Measurements from ENCODE around the gene ANKRD1.
"Not testable (repeated sequence)": the region's sequence is repeated elsewhere in the genome, so short reads cannot be mapped to it uniquely, and the experiment has no call there.

ANKRD1 gene

GRCh38 chr10:90920986-90921666, at the start of gene ANKRD1:
Gene ANKRD1, minus strand, starts transcription at chr10:90921087. Its CDS starts 60 bp downstream, at chr10:90921027.
- no peak for DNase-seq (ENCODE audit: low spot score)

GRCh38 chr10:90969947-90970673, 49.2 kb upstream of the ANKRD1 start:
- no peak for DNase-seq (ENCODE audit: low spot score)

GRCh38 chr10:90969121-90969534, 48.2 kb upstream of the ANKRD1 start:
- no peak for DNase-seq (ENCODE audit: low spot score)

- no peak for DNase-seq (ENCODE audit: low spot score)
Measured at GRCh38 chr10:90968328-90969081, 47.6 kb upstream of the ANKRD1 start.

GRCh38 chr10:90967865-90968264, 47.0 kb upstream of the ANKRD1 start:
- DNase-seq (ENCODE audit: low spot score), result no peak

- DNase-seq (ENCODE audit: low spot score), result no peak
Measured at GRCh38 chr10:90966146-90966545, 45.3 kb upstream of the ANKRD1 start.

- no peak for DNase-seq (ENCODE audit: low spot score)
Measured at GRCh38 chr10:90965720-90966119, 44.8 kb upstream of the ANKRD1 start.

GRCh38 chr10:90964781-90965465, 44.0 kb upstream of the ANKRD1 start:
- DNase-seq (ENCODE audit: low spot score), result no peak

- DNase-seq (ENCODE audit: low spot score), result no peak
Measured at GRCh38 chr10:90963331-90963730, 42.4 kb upstream of the ANKRD1 start.

- peak; percentile 24 for DNase-seq (ENCODE audit: low spot score)
Measured at GRCh38 chr10:90960355-90960814, 39.5 kb upstream of the ANKRD1 start.

GRCh38 chr10:90959826-90960225, 38.9 kb upstream of the ANKRD1 start:
- DNase-seq (ENCODE audit: low spot score), result no peak

GRCh38 chr10:90958781-90959180, 37.9 kb upstream of the ANKRD1 start:
- DNase-seq (ENCODE audit: low spot score), result no peak

- no peak for DNase-seq (ENCODE audit: low spot score)
Measured at GRCh38 chr10:90947030-90947960, 26.4 kb upstream of the ANKRD1 start.

GRCh38 chr10:90945491-90946070, 24.7 kb upstream of the ANKRD1 start:
- DNase-seq (ENCODE audit: low spot score), result peak; percentile 48

- DNase-seq (ENCODE audit: low spot score), result no peak
Measured at GRCh38 chr10:90944749-90945148, 23.9 kb upstream of the ANKRD1 start.

GRCh38 chr10:90942980-90943379, 22.1 kb upstream of the ANKRD1 start:
- not testable (repeated sequence) for DNase-seq (ENCODE audit: low spot score)

- DNase-seq (ENCODE audit: low spot score), result no peak
Measured at GRCh38 chr10:90939648-90940047, 18.8 kb upstream of the ANKRD1 start.

GRCh38 chr10:90939116-90939515, 18.2 kb upstream of the ANKRD1 start:
- peak; percentile 66 for DNase-seq (ENCODE audit: low spot score)

GRCh38 chr10:90937645-90938258, 16.9 kb upstream of the ANKRD1 start:
- no peak for DNase-seq (ENCODE audit: low spot score)

GRCh38 chr10:90936276-90936659, 15.4 kb upstream of the ANKRD1 start:
- DNase-seq (ENCODE audit: low spot score), result no peak
